ENCODE data around the gene GRPR. TPM values are rescaled to one million over a fixed set of nuclear protein-coding genes. Genes with fewer than 3 reads are reported as not detected.
"Not testable (repeated sequence)": the region's sequence is repeated elsewhere in the genome, so short reads cannot be mapped to it uniquely, and the experiment has no call there.

GRPR gene
- total RNA-seq, 2 donors from 2014 or later, result 0.37 TPM; not detected in 1

GRCh38 chrX:16167181-16167580, 43.8 kb downstream of the GRPR start, which contains the start of gene MAGEB17:
Gene MAGEB17 (plus strand): TSS chrX:16167481. CDS start chrX:16170383, 2,902 bp downstream.
- no peak for DNase-seq (ENCODE audit: low spot score)
- Histone ChIP-seq H3K36me3 (no peaks in the 10 kb centered on the region), H3K27me3 (no peaks in the 10 kb centered on the region), H3K27ac (no peak within 1 kb of the TSS), H3K9me3 (peaks cover 0 to 6% of the 10 kb centered on the region in 2 donors), H3K4me3 (no peak within 1 kb of the TSS), H3K4me1 (no peaks in the 10 kb centered on the region)
- no peak for TF ChIP-seq CTCF (IDR thresholded peaks at IDR 0.05)

GRCh38 chrX:16171039-16171438, 47.7 kb downstream of the GRPR start:
- no peaks in the 10 kb centered on the region for H3K4me1 ChIP-seq
- TF ChIP-seq CTCF (IDR thresholded peaks at IDR 0.05), result no peak
- H3K27me3 ChIP-seq, result no peaks in the 10 kb centered on the region
- no peak for DNase-seq (ENCODE audit: low spot score)
- H3K36me3 ChIP-seq, result no peaks in the 10 kb centered on the region
- peaks cover 0 to 15% of the 10 kb centered on the region in 2 donors for H3K9me3 ChIP-seq
- H3K27ac ChIP-seq, result no peak overlapping the region
- no peak overlapping the region for H3K4me3 ChIP-seq

GRCh38 chrX:16171944-16172343, 48.6 kb downstream of the GRPR start:
- Histone ChIP-seq H3K9me3 (peaks cover 0 to 10% of the 10 kb centered on the region in 2 donors), H3K27ac (no peak overlapping the region), H3K4me3 (no peak overlapping the region), H3K27me3 (no peaks in the 10 kb centered on the region), H3K36me3 (no peaks in the 10 kb centered on the region), H3K4me1 (no peaks in the 10 kb centered on the region)
- TF ChIP-seq CTCF (IDR thresholded peaks at IDR 0.05), result no peak
- no peak for DNase-seq (ENCODE audit: low spot score)

- H3K4me3 ChIP-seq, result no peak overlapping the region
- no peaks in the 10 kb centered on the region for H3K4me1 ChIP-seq
- no peak for TF ChIP-seq CTCF (IDR thresholded peaks at IDR 0.05)
- no peaks in the 10 kb centered on the region for H3K27me3 ChIP-seq
- H3K27ac ChIP-seq, result no peak overlapping the region
- H3K36me3 ChIP-seq, result no peaks in the 10 kb centered on the region
- H3K9me3 ChIP-seq, result peaks cover 0 to 10% of the 10 kb centered on the region in 2 donors
- no peak for DNase-seq (ENCODE audit: low spot score)
Observed at GRCh38 chrX:16172391-16172790, 49.0 kb downstream of the GRPR start.

GRCh38 chrX:16175329-16176061, 52.1 kb downstream of the GRPR start:
- peaks cover 0 to 10% of the 10 kb centered on the region in 2 donors for H3K9me3 ChIP-seq
- no peak for DNase-seq (ENCODE audit: low spot score)
- no peak for TF ChIP-seq CTCF (IDR thresholded peaks at IDR 0.05)
- no peaks in the 10 kb centered on the region for H3K36me3 ChIP-seq
- H3K27me3 ChIP-seq, result no peaks in the 10 kb centered on the region
- H3K4me3 ChIP-seq, result no peak overlapping the region
- no peaks in the 10 kb centered on the region for H3K4me1 ChIP-seq
- H3K27ac ChIP-seq, result no peak overlapping the region

GRCh38 chrX:16177260-16177659, 53.9 kb downstream of the GRPR start:
- Histone ChIP-seq H3K4me1 (no peaks in the 10 kb centered on the region), H3K4me3 (no peak overlapping the region), H3K27me3 (no peaks in the 10 kb centered on the region), H3K36me3 (no peaks in the 10 kb centered on the region), H3K27ac (no peak overlapping the region), H3K9me3 (peaks cover 0 to 10% of the 10 kb centered on the region in 2 donors)
- TF ChIP-seq CTCF (IDR thresholded peaks at IDR 0.05), result no peak
- DNase-seq (ENCODE audit: low spot score), result no peak

- H3K4me1 ChIP-seq; H3K9me3 ChIP-seq; DNase-seq (ENCODE audit: low spot score); H3K36me3 ChIP-seq; H3K27ac ChIP-seq; H3K27me3 ChIP-seq; H3K4me3 ChIP-seq: not testable (repeated sequence)
Observed at GRCh38 chrX:16183843-16184242, 60.5 kb downstream of the GRPR start.

Measured in right atrium auricular region (tissue), 2 donors.